Epithelial cell of alveolus of lung (primary cell): ENCODE results near the gene SYNPO2. TPM values are rescaled to one million over a fixed set of nuclear protein-coding genes. Genes with fewer than 3 reads are reported as not detected.

ENCODE experiments used
- total RNA-seq: library from RNA; depleted of rRNA; stranded (reverse); fragments of >200 nt; gene quantifications from 2 replicates; pipeline ENCODE4 v1.2.1, GENCODE V29; 2015

Gene SYNPO2
- total RNA-seq = 1.3 and 3.7 TPM in 2 replicates

GRCh38 chr4:118888666-118889311, at the start of gene SYNPO2:
TSS of gene SYNPO2 (plus strand) at chr4:118888854. CDS start at chr4:118889037, 183 bp downstream.

Other genes starting within 250 kb of the SYNPO2 start
- 11.0 and 16.2 TPM in 2 replicates for gene METTL14, start 203.5 kb upstream of the SYNPO2 start, total RNA-seq
- gene SEC24D, start 52.7 kb upstream of the SYNPO2 start, total RNA-seq = 54.7 and 114 TPM in 2 replicates
- 0.08 TPM in 1 of 2 replicates, not detected in the other for gene MYOZ2, start 247.0 kb downstream of the SYNPO2 start, total RNA-seq